SK-N-SH (cell line): ENCODE results near the gene WTIP.

Experiments used
- EP300 ChIP-seq, 2 experiments: IDR thresholded peaks; 2 replicates each; pipeline versions ENCODE4 v1.4.0 to v1.6.1; 2012; ENCODE audit warnings: borderline replicate concordance in 1 of 2, low read depth in 1 of 2, low read length in 1 of 2
- SIN3A ChIP-seq: IDR thresholded peaks from 2 replicates; pipeline ENCODE4 v1.6.1; 2012; ENCODE audit warnings: low read depth, mild to moderate bottlenecking, low read length, moderate library complexity, borderline replicate concordance
- YY1 ChIP-seq: IDR thresholded peaks from 2 replicates; pipeline ENCODE4 v1.4.0; 2012; ENCODE audit warnings: low read depth, mild to moderate bottlenecking
- TF ChIP-seq, protein P1 (sequence below): fragments of 200-600 bp; sonication (generic); IDR thresholded peaks from 2 replicates; pipeline ENCODE4 v1.6.1; 2017; ENCODE audit warnings: antibody characterized with exemption, mild to moderate bottlenecking, moderate library complexity
- TF ChIP-seq, protein P2 (sequence below): IDR thresholded peaks from 2 replicates; pipeline ENCODE4 v1.4.0; 2012; ENCODE audit warnings: low read depth, borderline replicate concordance
- TF ChIP-seq, protein P3 (sequence below): IDR thresholded peaks from 2 replicates; pipeline ENCODE4 v1.4.0; 2012; ENCODE audit warnings: low read depth

DNA sequence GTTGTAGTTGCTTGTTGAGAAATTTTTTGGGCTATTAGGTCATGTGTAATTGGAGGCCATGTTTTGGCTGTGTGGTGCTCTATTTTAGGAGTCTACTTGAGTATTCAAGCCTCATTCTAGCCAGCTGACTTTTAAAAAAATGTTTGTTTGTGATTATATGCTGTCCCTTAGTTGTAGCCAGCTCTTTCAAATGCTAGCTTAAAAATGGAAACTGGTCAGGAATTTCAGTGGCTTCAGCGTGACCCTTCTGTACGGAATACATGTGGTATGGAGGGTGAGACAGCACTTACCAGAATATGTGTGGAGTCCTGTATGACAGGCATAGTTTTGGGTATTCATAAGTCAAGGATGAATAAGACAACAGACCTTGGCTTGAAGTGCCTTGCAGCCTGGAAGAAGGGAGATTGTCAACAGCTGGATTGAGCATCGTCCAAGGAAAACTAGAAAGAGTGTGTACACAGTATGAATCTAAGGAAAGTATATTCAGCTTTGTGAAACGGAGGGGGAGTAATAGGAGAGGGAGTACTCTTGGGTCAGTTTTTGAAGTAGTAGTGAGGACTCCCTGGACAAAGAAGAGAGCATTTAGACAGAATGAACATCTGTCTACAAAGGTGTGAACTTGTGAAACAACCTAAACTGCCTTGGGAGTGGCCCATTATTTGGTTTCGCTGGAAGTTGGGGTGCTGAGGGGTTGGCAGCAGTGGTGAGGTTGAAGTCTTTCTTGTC lies 20.0 kb upstream of the WTIP start:
- TF ChIP-seq, protein P1, sequence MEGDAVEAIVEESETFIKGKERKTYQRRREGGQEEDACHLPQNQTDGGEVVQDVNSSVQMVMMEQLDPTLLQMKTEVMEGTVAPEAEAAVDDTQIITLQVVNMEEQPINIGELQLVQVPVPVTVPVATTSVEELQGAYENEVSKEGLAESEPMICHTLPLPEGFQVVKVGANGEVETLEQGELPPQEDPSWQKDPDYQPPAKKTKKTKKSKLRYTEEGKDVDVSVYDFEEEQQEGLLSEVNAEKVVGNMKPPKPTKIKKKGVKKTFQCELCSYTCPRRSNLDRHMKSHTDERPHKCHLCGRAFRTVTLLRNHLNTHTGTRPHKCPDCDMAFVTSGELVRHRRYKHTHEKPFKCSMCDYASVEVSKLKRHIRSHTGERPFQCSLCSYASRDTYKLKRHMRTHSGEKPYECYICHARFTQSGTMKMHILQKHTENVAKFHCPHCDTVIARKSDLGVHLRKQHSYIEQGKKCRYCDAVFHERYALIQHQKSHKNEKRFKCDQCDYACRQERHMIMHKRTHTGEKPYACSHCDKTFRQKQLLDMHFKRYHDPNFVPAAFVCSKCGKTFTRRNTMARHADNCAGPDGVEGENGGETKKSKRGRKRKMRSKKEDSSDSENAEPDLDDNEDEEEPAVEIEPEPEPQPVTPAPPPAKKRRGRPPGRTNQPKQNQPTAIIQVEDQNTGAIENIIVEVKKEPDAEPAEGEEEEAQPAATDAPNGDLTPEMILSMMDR: no peak
- no peak for TF ChIP-seq EP300 (IDR thresholded peaks at IDR 0.05; ENCODE audit: borderline replicate concordance in 1 of 2, low read depth in 1 of 2, low read length in 1 of 2)
- TF ChIP-seq, protein P2, sequence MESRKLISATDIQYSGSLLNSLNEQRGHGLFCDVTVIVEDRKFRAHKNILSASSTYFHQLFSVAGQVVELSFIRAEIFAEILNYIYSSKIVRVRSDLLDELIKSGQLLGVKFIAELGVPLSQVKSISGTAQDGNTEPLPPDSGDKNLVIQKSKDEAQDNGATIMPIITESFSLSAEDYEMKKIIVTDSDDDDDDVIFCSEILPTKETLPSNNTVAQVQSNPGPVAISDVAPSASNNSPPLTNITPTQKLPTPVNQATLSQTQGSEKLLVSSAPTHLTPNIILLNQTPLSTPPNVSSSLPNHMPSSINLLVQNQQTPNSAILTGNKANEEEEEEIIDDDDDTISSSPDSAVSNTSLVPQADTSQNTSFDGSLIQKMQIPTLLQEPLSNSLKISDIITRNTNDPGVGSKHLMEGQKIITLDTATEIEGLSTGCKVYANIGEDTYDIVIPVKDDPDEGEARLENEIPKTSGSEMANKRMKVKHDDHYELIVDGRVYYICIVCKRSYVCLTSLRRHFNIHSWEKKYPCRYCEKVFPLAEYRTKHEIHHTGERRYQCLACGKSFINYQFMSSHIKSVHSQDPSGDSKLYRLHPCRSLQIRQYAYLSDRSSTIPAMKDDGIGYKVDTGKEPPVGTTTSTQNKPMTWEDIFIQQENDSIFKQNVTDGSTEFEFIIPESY: no peak
- TF ChIP-seq SIN3A: no peak
- TF ChIP-seq, protein P3, sequence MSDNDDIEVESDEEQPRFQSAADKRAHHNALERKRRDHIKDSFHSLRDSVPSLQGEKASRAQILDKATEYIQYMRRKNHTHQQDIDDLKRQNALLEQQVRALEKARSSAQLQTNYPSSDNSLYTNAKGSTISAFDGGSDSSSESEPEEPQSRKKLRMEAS: no peak
- TF ChIP-seq YY1: no peak
